ENCODE results near the gene CCL25. TPM values are rescaled to one million over a fixed set of nuclear protein-coding genes. Genes with fewer than 3 reads are reported as not detected.

CCL25 gene
- total RNA-seq, 2 donors from 2014 or later: not detected

DNA sequence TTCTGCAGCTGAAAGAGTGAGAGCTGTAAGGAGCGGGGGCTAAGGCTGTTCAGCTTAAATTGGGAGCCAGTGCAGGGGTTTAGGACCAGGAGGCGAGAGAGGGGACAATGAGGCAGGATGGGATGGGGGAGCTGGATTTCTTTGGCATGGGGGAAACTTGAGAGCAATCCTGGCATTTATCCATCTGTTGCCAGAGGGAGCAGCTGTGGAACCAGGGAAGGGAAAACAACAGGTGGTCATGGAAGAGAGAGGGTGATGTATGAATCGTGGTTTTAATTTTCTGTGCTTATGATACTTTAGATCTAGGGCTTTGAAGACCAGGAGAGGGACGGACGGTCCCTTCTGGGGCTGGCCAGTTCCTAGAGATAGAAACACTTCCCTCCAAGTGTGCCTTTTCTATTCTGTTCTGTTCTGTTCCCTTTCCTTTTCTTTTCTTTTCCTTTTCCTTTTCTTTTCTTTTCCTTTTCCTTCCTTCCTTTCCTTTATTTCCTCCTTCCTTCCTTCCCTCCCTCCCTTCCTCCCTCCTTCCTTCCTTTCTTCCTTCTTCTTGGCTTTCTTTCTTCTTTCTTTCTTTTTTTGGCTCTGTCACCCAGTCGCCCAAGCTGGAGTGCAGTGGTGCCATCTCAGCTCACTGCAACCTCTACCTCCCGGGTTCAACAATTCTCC lies 16.0 kb upstream of the CCL25 start:
- H3K9me3 ChIP-seq: no peaks in the 10 kb centered on the region
- H3K27me3 ChIP-seq (replicated peaks; ENCODE audit: insufficient read depth): no peaks in the 10 kb centered on the region
- intact Hi-C loops (cut with DNase I): no loop called here
- H3K27ac ChIP-seq: no peak overlapping the region
- H3K36me3 ChIP-seq: no peaks in the 10 kb centered on the region
- 57% methylated on average over 7 of the region's 7 CpGs for WGBS
- H3K4me3 ChIP-seq: no peak overlapping the region
- no peak for DNase-seq (ENCODE audit: low spot score)
- no peaks in the 10 kb centered on the region for H3K4me1 ChIP-seq (replicated peaks)
- TF ChIP-seq POLR2AphosphoS5 (IDR thresholded peaks at IDR 0.05): no peak
- TF ChIP-seq POLR2A (IDR thresholded peaks at IDR 0.05): no peak
- TF ChIP-seq, protein P1, sequence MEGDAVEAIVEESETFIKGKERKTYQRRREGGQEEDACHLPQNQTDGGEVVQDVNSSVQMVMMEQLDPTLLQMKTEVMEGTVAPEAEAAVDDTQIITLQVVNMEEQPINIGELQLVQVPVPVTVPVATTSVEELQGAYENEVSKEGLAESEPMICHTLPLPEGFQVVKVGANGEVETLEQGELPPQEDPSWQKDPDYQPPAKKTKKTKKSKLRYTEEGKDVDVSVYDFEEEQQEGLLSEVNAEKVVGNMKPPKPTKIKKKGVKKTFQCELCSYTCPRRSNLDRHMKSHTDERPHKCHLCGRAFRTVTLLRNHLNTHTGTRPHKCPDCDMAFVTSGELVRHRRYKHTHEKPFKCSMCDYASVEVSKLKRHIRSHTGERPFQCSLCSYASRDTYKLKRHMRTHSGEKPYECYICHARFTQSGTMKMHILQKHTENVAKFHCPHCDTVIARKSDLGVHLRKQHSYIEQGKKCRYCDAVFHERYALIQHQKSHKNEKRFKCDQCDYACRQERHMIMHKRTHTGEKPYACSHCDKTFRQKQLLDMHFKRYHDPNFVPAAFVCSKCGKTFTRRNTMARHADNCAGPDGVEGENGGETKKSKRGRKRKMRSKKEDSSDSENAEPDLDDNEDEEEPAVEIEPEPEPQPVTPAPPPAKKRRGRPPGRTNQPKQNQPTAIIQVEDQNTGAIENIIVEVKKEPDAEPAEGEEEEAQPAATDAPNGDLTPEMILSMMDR (IDR thresholded peaks at IDR 0.05): no peak

DNA sequence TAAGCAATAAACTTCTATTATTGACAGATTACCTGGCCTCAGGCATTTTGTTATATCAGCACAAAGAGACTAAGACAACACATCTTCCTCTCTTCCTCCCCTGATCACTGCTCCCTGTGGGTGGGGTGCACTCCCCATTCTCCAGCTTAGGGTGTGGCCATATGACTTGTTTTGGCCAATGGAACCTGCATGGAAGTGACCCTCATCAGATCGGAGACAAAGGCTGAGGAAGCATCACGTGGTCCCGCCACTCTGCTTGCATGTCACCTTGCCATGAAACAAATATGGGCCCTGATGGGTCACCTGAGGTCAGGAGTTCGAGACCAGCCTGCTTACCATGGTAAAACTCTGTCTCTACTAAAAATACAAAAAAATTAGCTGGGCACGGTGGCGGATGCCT lies 13.7 kb upstream of the CCL25 start:
- WGBS: 89% methylated on average over 6 of the region's 6 CpGs
- no peak overlapping the region for H3K27ac ChIP-seq
- intact Hi-C loops (cut with DNase I): no loop called here
- no peaks in the 10 kb centered on the region for H3K9me3 ChIP-seq
- H3K4me1 ChIP-seq (replicated peaks): no peaks in the 10 kb centered on the region
- no peak for DNase-seq (ENCODE audit: low spot score)
- no peak for TF ChIP-seq POLR2AphosphoS5 (IDR thresholded peaks at IDR 0.05)
- TF ChIP-seq, protein P1 (IDR thresholded peaks at IDR 0.05): no peak
- no peak for TF ChIP-seq POLR2A (IDR thresholded peaks at IDR 0.05)
- H3K4me3 ChIP-seq: no peak overlapping the region
- H3K36me3 ChIP-seq: no peaks in the 10 kb centered on the region
- H3K27me3 ChIP-seq (replicated peaks; ENCODE audit: insufficient read depth): no peaks in the 10 kb centered on the region

DNA sequence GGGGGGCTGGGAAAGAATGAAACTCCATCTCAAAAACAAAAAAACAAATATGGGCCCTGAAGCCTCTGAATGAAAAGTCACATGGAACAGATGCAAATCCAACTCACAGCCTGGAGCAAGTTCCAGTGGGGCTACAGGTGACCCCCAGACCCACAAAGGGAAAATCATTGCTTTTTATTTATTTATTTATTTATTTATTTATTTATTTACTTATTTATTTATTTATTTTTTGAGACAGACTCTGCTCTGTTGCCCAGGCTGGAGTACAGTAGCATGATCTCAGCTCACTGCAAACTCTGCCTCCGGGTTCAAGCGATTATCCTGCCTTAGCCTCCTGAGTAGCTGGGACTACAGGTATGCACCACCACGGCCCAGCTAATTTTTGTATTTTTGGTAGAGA lies 13.3 kb upstream of the CCL25 start:
- 95% methylated on average over 3 of the region's 3 CpGs for WGBS
- no peaks in the 10 kb centered on the region for H3K9me3 ChIP-seq

DNA sequence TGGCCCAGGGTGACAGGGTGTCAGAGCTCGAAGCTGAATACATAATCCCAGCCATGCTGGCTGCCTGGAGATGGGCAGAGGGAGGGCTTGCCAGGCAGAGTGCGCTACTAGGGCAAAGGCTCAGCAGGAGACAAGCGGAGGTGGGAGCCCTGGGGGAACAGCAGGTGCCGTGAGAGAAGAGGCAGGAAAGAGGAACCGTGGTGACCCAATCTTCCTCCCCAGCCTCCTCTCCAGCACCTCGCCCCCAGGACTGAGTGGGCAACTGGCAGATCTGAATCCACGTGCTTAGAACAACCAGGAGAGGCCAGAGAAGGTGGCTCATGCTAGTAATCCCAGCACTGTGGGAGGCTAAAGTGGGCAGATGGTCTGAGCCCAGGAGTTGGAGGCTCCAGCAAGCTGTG lies 11.0 kb upstream of the CCL25 start:
- Histone ChIP-seq H3K4me1 (replicated peaks) (no peaks in the 10 kb centered on the region), H3K27ac (no peak overlapping the region), H3K27me3 (replicated peaks; ENCODE audit: insufficient read depth) (no peaks in the 10 kb centered on the region), H3K36me3 (no peaks in the 10 kb centered on the region), H3K4me3 (no peak overlapping the region), H3K9me3 (no peaks in the 10 kb centered on the region)
- TF ChIP-seq POLR2A (IDR thresholded peaks at IDR 0.05) (no peak), POLR2AphosphoS5 (IDR thresholded peaks at IDR 0.05) (no peak)
- TF ChIP-seq, protein P1 (IDR thresholded peaks at IDR 0.05): no peak
- no peak for DNase-seq (ENCODE audit: low spot score)
- intact Hi-C loops (cut with DNase I): no loop called here
- 62% methylated on average over 7 of the region's 7 CpGs for WGBS

More for the DNA sequence above, 13.3 kb upstream of the CCL25 start:
- no peak overlapping the region for H3K27ac ChIP-seq
- TF ChIP-seq POLR2AphosphoS5 (IDR thresholded peaks at IDR 0.05): no peak
- no peak for TF ChIP-seq POLR2A (IDR thresholded peaks at IDR 0.05)
- TF ChIP-seq, protein P1 (IDR thresholded peaks at IDR 0.05): no peak
- no peak for DNase-seq (ENCODE audit: low spot score)
- H3K27me3 ChIP-seq (replicated peaks; ENCODE audit: insufficient read depth): no peaks in the 10 kb centered on the region
- no peaks in the 10 kb centered on the region for H3K36me3 ChIP-seq
- intact Hi-C loops (cut with DNase I): no loop called here
- no peak overlapping the region for H3K4me3 ChIP-seq
- H3K4me1 ChIP-seq (replicated peaks): no peaks in the 10 kb centered on the region

DNA sequence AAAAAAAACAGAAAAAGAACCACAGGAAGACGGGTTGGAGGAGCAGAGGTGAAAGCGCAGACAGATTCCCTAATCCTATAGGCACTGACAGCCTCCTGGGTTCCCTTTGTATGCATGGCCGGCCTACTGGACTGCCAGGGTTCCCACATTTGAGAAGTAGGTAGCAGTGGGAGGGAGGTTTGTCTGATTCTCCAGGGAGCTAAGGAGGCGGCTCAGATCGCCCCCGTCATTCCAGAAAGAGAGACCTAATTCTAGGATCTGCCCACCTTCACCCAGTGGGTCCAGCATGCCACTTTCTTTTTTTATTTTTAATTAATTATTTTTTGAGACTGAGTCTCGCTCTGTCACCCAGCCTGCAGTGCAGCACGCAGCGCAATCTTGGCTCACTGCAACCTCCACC lies 9.7 kb upstream of the CCL25 start:
- DNase-seq (ENCODE audit: low spot score): no peak
- H3K27ac ChIP-seq: no peak overlapping the region
- no peak for TF ChIP-seq POLR2AphosphoS5 (IDR thresholded peaks at IDR 0.05)
- TF ChIP-seq POLR2A (IDR thresholded peaks at IDR 0.05): no peak
- TF ChIP-seq, protein P1 (IDR thresholded peaks at IDR 0.05): no peak
- no peaks in the 10 kb centered on the region for H3K4me1 ChIP-seq (replicated peaks)
- no peaks in the 10 kb centered on the region for H3K27me3 ChIP-seq (replicated peaks; ENCODE audit: insufficient read depth)
- 90% methylated on average over 9 of the region's 9 CpGs for WGBS
- intact Hi-C loops (cut with DNase I): no loop called here
- no peaks in the 10 kb centered on the region for H3K36me3 ChIP-seq
- H3K9me3 ChIP-seq: no peaks in the 10 kb centered on the region
- H3K4me3 ChIP-seq: no peak overlapping the region

Data from prostate gland (tissue), 2 donors.